Karpas-422 (cell line): Measurements from ENCODE around the gene PTPRM. TPM values are rescaled to one million over a fixed set of nuclear protein-coding genes. Genes with fewer than 3 reads are reported as not detected.

Source experiments
- DNase-seq: peaks from one replicate; pipeline ENCODE4 v3.0.0-alpha.2; 2015
- H2AFZ ChIP-seq: fragments of 200-600 bp; sonication (generic); 2 replicates; pipeline ENCODE4 v1.6.1; 2014; ENCODE audit warnings: antibody characterized with exemption, low read length, mixed read lengths
- H3K27ac ChIP-seq: fragments of 200-600 bp; sonication (generic); 2 replicates; pipeline ENCODE4 v1.5.1; 2014; ENCODE audit warnings: mild to moderate bottlenecking, low read length, moderate library complexity
- H3K27me3 ChIP-seq: fragments of 200-600 bp; sonication (generic); 2 replicates; pipeline ENCODE4 v1.6.1; 2014; ENCODE audit warnings: low read length, mixed read lengths
- H3K36me3 ChIP-seq: fragments of 200-600 bp; sonication (generic); 2 replicates; pipeline ENCODE4 v1.6.1; 2014; ENCODE audit warnings: low read length, mixed read lengths; ENCODE audit not compliant: insufficient read depth
- H3K4me1 ChIP-seq: fragments of 200-600 bp; sonication (generic); 2 replicates; pipeline ENCODE4 v1.6.1; 2014; ENCODE audit warnings: mild to moderate bottlenecking, low read length, mixed read lengths
- H3K4me2 ChIP-seq: fragments of 200-600 bp; sonication (generic); 2 replicates; pipeline ENCODE4 v1.6.1; 2014; ENCODE audit warnings: low read length, low read depth, mild to moderate bottlenecking; ENCODE audit not compliant: poor library complexity, severe bottlenecking
- H3K4me3 ChIP-seq: fragments of 200-600 bp; sonication (generic); 2 replicates; pipeline ENCODE4 v1.5.1; 2014; ENCODE audit warnings: mild to moderate bottlenecking, antibody characterized with exemption, low read length, mixed read lengths
- H3K79me2 ChIP-seq: fragments of 200-600 bp; sonication (generic); 2 replicates; pipeline ENCODE4 v1.6.1; 2014; ENCODE audit warnings: mild to moderate bottlenecking, low read length, mixed read lengths
- H3K9ac ChIP-seq: fragments of 200-600 bp; sonication (generic); 2 replicates; pipeline ENCODE4 v1.6.0; 2014; ENCODE audit warnings: low read length
- H3K9me2 ChIP-seq: fragments of 200-600 bp; sonication (generic), shearing (Covaris generic); replicated peaks from 2 replicates; pipeline ENCODE4 v1.6.0; 2014; ENCODE audit warnings: mild to moderate bottlenecking, low read length, moderate library complexity; ENCODE audit not compliant: insufficient read depth
- H3K9me3 ChIP-seq: fragments of 300-700, 200-600 bp; sonication (generic); 2 replicates; pipeline ENCODE4 v1.6.1; 2014; ENCODE audit warnings: low read length, mixed read lengths
- H4K20me1 ChIP-seq: fragments of 200-600 bp; sonication (generic); 2 replicates; pipeline ENCODE4 v1.6.1; 2014; ENCODE audit warnings: mild to moderate bottlenecking, antibody characterized with exemption, low read length, low read depth; ENCODE audit not compliant: insufficient read depth
- total RNA-seq: library from RNA; depleted of rRNA; stranded (reverse); fragments of >200 nt; shearing (Covaris generic); gene quantifications from 2 replicates; pipeline ENCODE4 v1.2.3, GENCODE V29; 2014; ENCODE audit warnings: low replicate concordance

The PTPRM gene
- total RNA-seq, 1 experiment from 2014 or later = not detected

DNA sequence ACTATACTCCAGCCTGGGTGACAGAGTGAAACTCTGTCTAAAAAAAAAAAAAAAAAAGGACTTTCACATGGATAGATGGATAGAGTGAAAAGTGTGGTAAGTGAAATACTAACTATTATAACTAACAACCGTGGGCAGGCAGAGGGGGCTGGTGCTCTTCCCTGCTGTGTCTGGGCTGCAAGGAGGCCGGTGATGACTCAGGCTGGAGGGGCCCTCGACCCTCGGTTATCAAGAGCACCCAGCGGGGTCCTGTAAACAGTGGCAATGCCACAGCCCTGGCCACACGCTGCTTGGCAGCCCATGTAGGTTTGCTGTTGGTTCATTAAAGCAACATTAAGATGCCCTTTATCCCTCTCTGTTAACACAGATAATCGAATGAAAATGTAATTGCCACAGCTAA lies 857.4 kb downstream of the PTPRM start:
- Histone ChIP-seq H3K9me2 (no peaks in the 10 kb centered on the region), H4K20me1 (no peaks in the 10 kb centered on the region), H3K27ac (no peak overlapping the region), H3K36me3 (no peaks in the 10 kb centered on the region), H3K9me3 (no peaks in the 10 kb centered on the region), H2AFZ (no peak overlapping the region), H3K4me3 (no peak overlapping the region), H3K27me3 (no peaks in the 10 kb centered on the region), H3K79me2 (no peaks in the 10 kb centered on the region), H3K4me2 (no peak overlapping the region), H3K4me1 (no peaks in the 10 kb centered on the region), H3K9ac (no peak overlapping the region)
- DNase-seq = no peak

DNA sequence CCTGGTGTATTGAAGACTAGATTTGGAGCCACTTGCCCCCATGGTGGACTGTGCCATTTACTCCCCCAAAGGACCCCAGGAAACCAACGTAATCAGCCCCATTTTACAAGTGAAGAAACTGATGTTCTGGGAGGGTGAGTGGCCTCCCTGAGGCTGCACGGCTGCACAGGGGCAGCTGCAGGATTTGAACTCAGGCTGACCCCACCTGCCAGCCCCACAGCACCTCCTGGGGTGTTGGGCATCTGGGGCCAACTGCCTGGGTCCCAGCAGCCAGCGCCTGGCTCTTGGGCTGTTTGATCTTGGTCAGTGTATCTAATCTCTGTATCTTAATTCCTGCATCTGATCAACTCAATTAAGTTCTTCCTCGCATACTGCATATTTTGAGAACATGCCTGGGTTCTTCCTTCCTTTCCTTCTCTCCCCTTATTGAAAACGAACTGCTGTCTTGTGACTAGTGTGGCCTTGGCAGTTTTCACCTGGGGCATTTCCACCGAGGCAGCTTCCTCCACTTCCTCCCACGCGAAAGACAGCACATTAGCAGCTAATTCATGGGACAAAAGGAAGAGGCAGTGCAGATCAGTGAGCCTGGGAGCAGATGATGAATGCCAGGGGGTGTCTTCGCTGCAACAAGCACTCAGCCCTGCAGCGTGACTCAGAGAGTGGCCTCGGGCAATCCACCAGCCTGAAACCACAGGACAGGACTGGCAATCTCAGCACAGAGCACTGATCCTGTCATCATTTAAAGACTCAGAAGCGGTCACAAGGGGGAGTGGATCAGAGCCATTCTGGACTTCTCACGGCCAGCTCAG lies 858.0 kb downstream of the PTPRM start:
- H3K4me1 ChIP-seq = no peaks in the 10 kb centered on the region
- no peak overlapping the region for H2AFZ ChIP-seq
- no peak for DNase-seq
- H3K4me3 ChIP-seq = no peak overlapping the region
- no peaks in the 10 kb centered on the region for H3K9me3 ChIP-seq
- H3K4me2 ChIP-seq = no peak overlapping the region
- H3K9ac ChIP-seq = no peak overlapping the region
- H4K20me1 ChIP-seq = no peaks in the 10 kb centered on the region
- no peaks in the 10 kb centered on the region for H3K27me3 ChIP-seq
- no peaks in the 10 kb centered on the region for H3K36me3 ChIP-seq
- H3K79me2 ChIP-seq = no peaks in the 10 kb centered on the region
- H3K27ac ChIP-seq = no peak overlapping the region
- H3K9me2 ChIP-seq = no peaks in the 10 kb centered on the region

DNA sequence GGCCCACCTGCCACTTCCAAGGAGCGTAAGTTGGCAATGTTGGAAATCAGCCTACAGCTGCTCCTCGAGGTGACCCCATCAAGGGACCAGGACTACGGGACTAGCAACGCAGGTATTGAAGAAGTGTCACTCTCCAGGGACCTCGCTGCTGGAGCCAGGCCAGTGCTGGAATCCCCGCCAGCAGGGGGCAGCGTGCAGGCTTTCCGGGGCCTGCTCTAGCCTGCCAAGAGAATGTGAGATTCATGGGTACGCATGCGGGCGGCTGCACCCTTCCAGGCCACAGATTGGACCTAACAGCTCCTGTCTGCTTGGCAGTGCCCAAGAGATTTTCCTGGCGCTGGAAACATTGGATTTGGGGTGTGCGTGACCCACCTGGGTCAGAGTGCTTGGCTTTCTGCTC lies 859.3 kb downstream of the PTPRM start:
- Histone ChIP-seq H2AFZ (no peak overlapping the region), H3K79me2 (no peaks in the 10 kb centered on the region), H3K9ac (no peak overlapping the region), H4K20me1 (no peaks in the 10 kb centered on the region), H3K4me3 (no peak overlapping the region), H3K9me2 (no peaks in the 10 kb centered on the region), H3K9me3 (no peaks in the 10 kb centered on the region), H3K36me3 (no peaks in the 10 kb centered on the region), H3K27ac (no peak overlapping the region), H3K4me2 (no peak overlapping the region), H3K4me1 (no peaks in the 10 kb centered on the region), H3K27me3 (no peaks in the 10 kb centered on the region)
- DNase-seq = peak; percentile 79

DNA sequence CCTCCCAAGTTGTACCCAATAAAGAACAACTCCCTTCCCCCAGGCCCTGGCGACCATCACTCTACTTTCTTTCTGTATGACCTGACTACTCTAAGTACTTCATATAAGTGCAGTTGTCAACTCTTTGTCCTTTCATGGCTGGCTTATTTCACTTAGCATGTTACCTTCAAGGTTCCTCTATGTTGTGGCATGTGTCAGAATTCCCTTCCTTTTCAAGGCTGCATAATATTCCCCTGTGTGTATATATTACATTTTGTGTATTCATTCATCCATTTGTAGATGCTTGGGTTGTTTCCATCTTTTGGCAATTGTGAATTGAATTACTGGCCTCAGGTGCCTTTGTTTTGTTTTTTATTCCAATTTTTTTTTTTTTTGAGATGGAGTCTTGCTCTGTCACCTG lies 860.2 kb downstream of the PTPRM start:
- no peaks in the 10 kb centered on the region for H3K36me3 ChIP-seq
- no peaks in the 10 kb centered on the region for H3K4me1 ChIP-seq
- H3K27me3 ChIP-seq = no peaks in the 10 kb centered on the region
- H4K20me1 ChIP-seq = no peaks in the 10 kb centered on the region
- no peaks in the 10 kb centered on the region for H3K9me3 ChIP-seq
- H3K79me2 ChIP-seq = no peaks in the 10 kb centered on the region
- DNase-seq = no peak
- H3K9me2 ChIP-seq = no peaks in the 10 kb centered on the region
- no peak overlapping the region for H3K9ac ChIP-seq
- H2AFZ ChIP-seq = no peak overlapping the region
- H3K4me2 ChIP-seq = no peak overlapping the region
- H3K27ac ChIP-seq = no peak overlapping the region
- no peak overlapping the region for H3K4me3 ChIP-seq

DNA sequence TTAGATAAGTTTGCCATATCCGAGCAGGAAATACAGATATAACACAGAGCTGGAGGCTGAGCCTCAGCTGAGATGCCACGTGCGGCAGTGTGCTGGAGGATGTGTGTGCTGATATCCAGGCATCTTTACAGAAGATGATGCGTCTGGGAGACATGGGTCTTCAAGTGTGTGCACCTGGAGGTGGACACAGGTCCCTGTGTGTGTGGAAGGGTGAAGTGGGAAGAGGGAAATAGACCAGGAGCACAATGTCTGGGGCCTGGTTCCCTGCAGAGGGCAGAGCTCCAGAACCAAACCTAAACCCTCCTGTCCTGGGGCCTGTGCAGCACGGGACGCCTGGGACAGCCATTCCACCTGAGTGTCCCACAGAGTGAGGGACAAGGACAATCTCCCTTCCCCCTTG lies 861.8 kb downstream of the PTPRM start:
- Histone ChIP-seq H3K36me3 (no peaks in the 10 kb centered on the region), H3K4me1 (no peaks in the 10 kb centered on the region), H3K27ac (no peak overlapping the region), H3K4me2 (no peak overlapping the region), H2AFZ (no peak overlapping the region), H3K79me2 (no peaks in the 10 kb centered on the region), H3K4me3 (no peak overlapping the region), H4K20me1 (no peaks in the 10 kb centered on the region), H3K9me2 (no peaks in the 10 kb centered on the region), H3K9me3 (no peaks in the 10 kb centered on the region), H3K9ac (no peak overlapping the region), H3K27me3 (no peaks in the 10 kb centered on the region)
- no peak for DNase-seq

DNA sequence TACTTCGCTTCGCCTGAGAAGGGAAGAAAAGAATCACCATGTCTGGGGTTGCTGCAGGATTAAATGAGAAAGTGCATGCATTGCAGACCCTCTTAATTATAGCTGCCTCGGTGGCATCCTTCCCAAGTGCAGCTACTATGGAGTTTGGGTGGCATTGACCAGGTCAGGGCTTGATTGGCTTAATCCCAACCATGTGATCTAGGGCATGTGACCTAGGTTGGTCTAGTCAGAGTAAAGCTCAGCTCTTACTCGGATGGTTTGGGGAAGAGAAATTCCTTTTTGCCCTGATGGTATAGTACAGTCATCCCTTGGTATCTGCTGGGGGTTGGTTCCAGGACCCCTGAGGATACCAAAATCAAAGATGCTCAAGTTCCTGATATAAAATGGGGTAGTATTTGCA lies 863.9 kb downstream of the PTPRM start:
- Histone ChIP-seq H3K79me2 (no peaks in the 10 kb centered on the region), H4K20me1 (no peaks in the 10 kb centered on the region), H2AFZ (no peak overlapping the region), H3K27me3 (no peaks in the 10 kb centered on the region), H3K4me2 (no peak overlapping the region), H3K9ac (no peak overlapping the region), H3K9me2 (no peaks in the 10 kb centered on the region), H3K27ac (no peak overlapping the region), H3K4me1 (no peaks in the 10 kb centered on the region), H3K4me3 (no peak overlapping the region), H3K9me3 (no peaks in the 10 kb centered on the region), H3K36me3 (no peaks in the 10 kb centered on the region)
- DNase-seq = no peak

DNA sequence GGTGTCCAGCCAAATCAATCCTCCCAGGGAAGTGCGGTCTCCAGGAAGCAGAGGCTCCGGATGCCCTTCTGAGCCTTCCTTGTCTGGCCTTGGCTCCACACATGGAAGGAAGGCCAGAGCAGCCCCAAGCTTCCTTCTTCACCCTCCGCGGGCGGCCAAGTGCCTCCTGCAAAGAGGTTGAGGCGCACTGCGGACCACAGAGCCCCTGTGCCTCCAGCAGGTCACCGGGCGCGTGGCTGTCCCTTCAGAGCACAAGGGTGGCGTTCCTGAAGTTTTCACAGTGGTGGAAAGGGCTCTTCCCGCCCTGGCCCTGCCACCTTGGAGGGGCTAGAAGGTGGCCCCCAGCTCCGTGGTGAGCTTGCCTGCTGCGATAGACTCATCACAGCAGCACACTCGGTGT lies 866.2 kb downstream of the PTPRM start:
- Histone ChIP-seq H3K4me3 (no peak overlapping the region), H3K9me2 (no peaks in the 10 kb centered on the region), H2AFZ (no peak overlapping the region), H3K27ac (no peak overlapping the region), H3K79me2 (no peaks in the 10 kb centered on the region), H3K9me3 (no peaks in the 10 kb centered on the region), H3K9ac (no peak overlapping the region), H4K20me1 (no peaks in the 10 kb centered on the region), H3K27me3 (no peaks in the 10 kb centered on the region), H3K36me3 (no peaks in the 10 kb centered on the region), H3K4me1 (no peaks in the 10 kb centered on the region), H3K4me2 (no peak overlapping the region)
- no peak for DNase-seq

DNA sequence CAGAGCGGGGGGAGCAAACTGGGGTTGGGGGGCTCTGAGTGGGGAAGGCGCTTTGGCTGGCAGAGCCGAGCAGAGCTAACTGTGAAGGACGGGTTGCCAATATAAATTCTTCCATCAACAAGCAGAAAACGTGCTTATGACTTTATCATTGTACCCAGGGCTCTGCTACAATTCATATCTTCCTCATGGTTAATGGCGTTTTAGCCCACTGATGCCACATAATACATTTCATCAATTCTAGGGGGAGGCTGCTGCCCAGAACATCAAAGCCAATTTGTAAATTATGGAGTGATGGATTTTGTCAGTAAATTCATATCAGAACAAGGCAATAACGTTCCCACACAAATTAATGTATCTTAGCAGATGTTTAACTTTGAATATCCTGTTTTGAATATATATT lies 866.7 kb downstream of the PTPRM start:
- no peaks in the 10 kb centered on the region for H3K36me3 ChIP-seq
- no peak overlapping the region for H3K4me2 ChIP-seq
- H3K9me3 ChIP-seq = no peaks in the 10 kb centered on the region
- no peak overlapping the region for H3K27ac ChIP-seq
- no peaks in the 10 kb centered on the region for H3K27me3 ChIP-seq
- H3K79me2 ChIP-seq = no peaks in the 10 kb centered on the region
- no peak overlapping the region for H3K4me3 ChIP-seq
- DNase-seq = no peak
- H2AFZ ChIP-seq = no peak overlapping the region
- H3K9ac ChIP-seq = no peak overlapping the region
- no peaks in the 10 kb centered on the region for H3K9me2 ChIP-seq
- no peaks in the 10 kb centered on the region for H3K4me1 ChIP-seq
- H4K20me1 ChIP-seq = no peaks in the 10 kb centered on the region
